Measurements from ENCODE around the gene C4BPB. TPM values are rescaled to one million over a fixed set of nuclear protein-coding genes. Genes with fewer than 3 reads are reported as not detected.
"Not testable (repeated sequence)": the region's sequence is repeated elsewhere in the genome, so short reads cannot be mapped to it uniquely, and the experiment has no call there.

C4BPB gene, protein sequence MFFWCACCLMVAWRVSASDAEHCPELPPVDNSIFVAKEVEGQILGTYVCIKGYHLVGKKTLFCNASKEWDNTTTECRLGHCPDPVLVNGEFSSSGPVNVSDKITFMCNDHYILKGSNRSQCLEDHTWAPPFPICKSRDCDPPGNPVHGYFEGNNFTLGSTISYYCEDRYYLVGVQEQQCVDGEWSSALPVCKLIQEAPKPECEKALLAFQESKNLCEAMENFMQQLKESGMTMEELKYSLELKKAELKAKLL
- total RNA-seq (ENCODE audit: low replicate concordance): 0.36 and 4.4 TPM in 2 replicates
- long read RNA-seq, partial matches to known transcripts: 0 of 4 reads
- long read RNA-seq, other reads (novel, unspliced or antisense): 1 of 4 reads

- Mint-ChIP-seq H3K36me3 (no peaks in the 10 kb centered on the region), H3K27ac (peak within 1 kb of the TSS; percentile 63), H3K4me3 (peak within 1 kb of the TSS; percentile 29), H3K27me3 (no peaks in the 10 kb centered on the region), H3K4me1 (ENCODE audit: unreplicated experiment) (peaks cover 18% of the 10 kb centered on the region), H3K9me3 (no peaks in the 10 kb centered on the region)
- no peak for DNase-seq (ENCODE audit: extremely low spot score, unreplicated experiment)
- no peak for TF ChIP-seq CTCF (conservative IDR thresholded peaks at IDR 0.05)
Measured at GRCh38 chr1:207088701-207089626, at the start of gene C4BPB. Gene C4BPB (plus strand): TSS chr1:207088860. CDS start chr1:207089532, 672 bp downstream.

DNA sequence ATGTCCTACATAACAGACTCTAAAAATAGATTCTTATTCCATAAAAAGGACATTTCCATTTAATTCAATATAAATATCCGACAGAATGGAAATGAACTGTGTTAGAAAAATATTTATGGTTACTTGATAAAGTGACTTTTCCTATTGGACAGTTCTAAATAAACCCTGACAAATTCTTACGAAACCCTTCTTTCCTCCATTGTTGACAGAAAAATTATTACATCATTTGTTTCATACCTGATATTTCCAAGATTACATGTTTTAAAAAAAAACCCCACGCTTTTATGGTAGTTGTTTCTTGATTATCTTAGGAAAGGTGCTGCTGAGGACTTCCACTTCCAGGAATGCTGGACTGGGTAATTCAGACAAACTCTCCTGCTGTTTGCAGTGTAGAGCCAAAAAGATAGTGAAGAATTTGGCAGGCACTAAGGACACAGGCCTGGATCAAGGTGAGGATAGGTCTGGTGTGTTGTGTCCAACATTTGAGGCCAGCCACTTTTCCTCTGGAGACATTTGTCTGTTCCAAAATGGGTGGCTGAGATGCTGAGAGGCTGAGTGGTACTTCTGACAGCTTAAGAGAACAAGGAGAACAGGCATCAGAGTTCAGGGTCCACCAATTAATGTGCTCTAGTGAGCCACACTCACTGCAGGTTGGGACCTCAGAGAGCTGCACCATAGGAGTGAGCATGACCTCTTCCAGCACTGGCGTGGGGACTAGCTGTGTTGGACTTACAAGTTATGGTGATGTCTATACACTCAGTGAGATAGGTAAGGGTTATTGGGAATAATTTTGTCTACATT lies 49.1 kb upstream of the C4BPB start:
- no peak for TF ChIP-seq CTCF (conservative IDR thresholded peaks at IDR 0.05)
- Mint-ChIP-seq H3K36me3 (no peaks in the 10 kb centered on the region), H3K4me3 (no peak overlapping the region), H3K4me1 (ENCODE audit: unreplicated experiment) (peaks cover under 1% of the 10 kb centered on the region), H3K9me3 (no peaks in the 10 kb centered on the region), H3K27ac (no peak overlapping the region), H3K27me3 (no peaks in the 10 kb centered on the region)
- DNase-seq (ENCODE audit: extremely low spot score, unreplicated experiment): no peak

DNA sequence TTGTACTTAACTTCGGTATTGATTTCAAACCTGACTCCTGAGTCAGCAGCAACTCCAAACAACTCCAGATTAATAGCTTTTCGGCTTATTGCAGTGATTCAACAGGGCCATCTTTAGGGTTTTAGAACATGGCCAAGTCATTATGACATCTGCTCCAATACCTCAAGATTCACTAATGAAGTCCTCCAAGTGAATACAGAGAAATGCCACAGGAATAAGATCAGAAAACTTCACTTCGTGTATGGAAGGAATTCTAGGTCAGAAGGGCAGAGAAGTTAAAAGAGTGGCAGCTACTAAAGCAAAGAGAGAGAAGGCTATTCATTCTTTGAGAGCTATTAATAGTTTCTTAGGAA lies 48.5 kb upstream of the C4BPB start:
- Mint-ChIP-seq H3K4me3 (no peak overlapping the region), H3K27ac (no peak overlapping the region), H3K9me3 (no peaks in the 10 kb centered on the region), H3K27me3 (no peaks in the 10 kb centered on the region), H3K36me3 (no peaks in the 10 kb centered on the region), H3K4me1 (ENCODE audit: unreplicated experiment) (peaks cover 4% of the 10 kb centered on the region)
- no peak for TF ChIP-seq CTCF (conservative IDR thresholded peaks at IDR 0.05)
- no peak for DNase-seq (ENCODE audit: extremely low spot score, unreplicated experiment)

DNA sequence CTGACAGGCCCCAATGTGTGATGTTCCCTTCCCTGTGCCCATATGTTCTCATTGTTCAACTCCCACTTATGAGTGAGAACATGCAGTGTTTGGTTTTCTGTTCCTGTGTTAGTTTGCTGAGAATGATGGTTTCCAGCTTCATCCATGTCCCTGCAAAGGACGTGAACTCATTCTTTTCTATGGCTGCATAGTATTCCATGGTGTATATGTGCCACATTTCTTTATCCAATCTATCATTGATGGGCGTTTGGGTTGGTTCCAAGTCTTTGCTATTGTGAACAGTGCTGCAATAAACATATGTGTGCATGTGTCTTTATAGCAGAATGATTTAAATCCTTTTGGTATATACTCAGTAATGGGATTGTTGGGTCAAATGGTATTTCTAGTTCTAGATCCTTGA lies 47.3 kb upstream of the C4BPB start:
- not testable (repeated sequence) for H3K27me3 Mint-ChIP-seq; H3K4me1 Mint-ChIP-seq (ENCODE audit: unreplicated experiment); DNase-seq (ENCODE audit: extremely low spot score, unreplicated experiment); H3K9me3 Mint-ChIP-seq; H3K4me3 Mint-ChIP-seq; H3K36me3 Mint-ChIP-seq
- H3K27ac Mint-ChIP-seq: peak overlapping the region; percentile 58

- Mint-ChIP-seq H3K27me3 (no peaks in the 10 kb centered on the region), H3K9me3 (no peaks in the 10 kb centered on the region), H3K27ac (peak overlapping the region; percentile 29), H3K4me3 (peak overlapping the region; percentile 42), H3K36me3 (peaks cover 10% of the 10 kb centered on the region), H3K4me1 (ENCODE audit: unreplicated experiment) (peaks cover 36% of the 10 kb centered on the region)
- no peak for DNase-seq (ENCODE audit: extremely low spot score, unreplicated experiment)
- TF ChIP-seq CTCF (conservative IDR thresholded peaks at IDR 0.05): no peak
Measured at GRCh38 chr1:207045453-207045852, 43.2 kb upstream of the C4BPB start.

Measured in type B pancreatic cell (in vitro differentiated cells).